NCI-H1436 treated with DMSO at 0.1 percent for 48 hours (cell line): ENCODE data around the gene PRKCZ.
A peak's percentile ranks its signal among the peaks of the same experiment; 100 is the strongest.

Source experiments
- DNase-seq: peaks from one replicate; lab custom pipeline; 2025; lab: John Stamatoyannopoulos, UW

PRKCZ gene

GRCh38 chr1:2194898-2195673 is 144.9 kb downstream of the PRKCZ start:
- peak; percentile 31 for DNase-seq

GRCh38 chr1:2195785-2196184 is 145.6 kb downstream of the PRKCZ start:
- no peak for DNase-seq

GRCh38 chr1:2196901-2197638 is 146.9 kb downstream of the PRKCZ start:
- DNase-seq: no peak

GRCh38 chr1:2197707-2198165 is 147.5 kb downstream of the PRKCZ start:
- DNase-seq: no peak

- no peak for DNase-seq
These were observed 148.4 kb downstream of the PRKCZ start for GRCh38 chr1:2198571-2198970.

GRCh38 chr1:2199042-2199810 is 149.0 kb downstream of the PRKCZ start:
- peak; percentile 40 for DNase-seq

- no peak for DNase-seq
These were observed 150.2 kb downstream of the PRKCZ start for GRCh38 chr1:2200308-2200943.

GRCh38 chr1:2201062-2201461 is 150.9 kb downstream of the PRKCZ start:
- no peak for DNase-seq

GRCh38 chr1:2202008-2202575 is 151.9 kb downstream of the PRKCZ start:
- no peak for DNase-seq

- no peak for DNase-seq
These were observed 152.8 kb downstream of the PRKCZ start for GRCh38 chr1:2202843-2203601.

- no peak for DNase-seq
These were observed 153.6 kb downstream of the PRKCZ start for GRCh38 chr1:2203671-2204414.

GRCh38 chr1:2204415-2205190 is 154.4 kb downstream of the PRKCZ start:
- DNase-seq: no peak

GRCh38 chr1:2205191-2205952 is 155.2 kb downstream of the PRKCZ start:
- DNase-seq: peak; percentile 22

- no peak for DNase-seq
These were observed 156.7 kb downstream of the PRKCZ start for GRCh38 chr1:2206813-2207487.

GRCh38 chr1:2208309-2209239 is 158.4 kb downstream of the PRKCZ start:
- no peak for DNase-seq

- no peak for DNase-seq
These were observed 159.3 kb downstream of the PRKCZ start for GRCh38 chr1:2209400-2210083.
